Measurements from ENCODE around the gene LRBA.

DNA sequence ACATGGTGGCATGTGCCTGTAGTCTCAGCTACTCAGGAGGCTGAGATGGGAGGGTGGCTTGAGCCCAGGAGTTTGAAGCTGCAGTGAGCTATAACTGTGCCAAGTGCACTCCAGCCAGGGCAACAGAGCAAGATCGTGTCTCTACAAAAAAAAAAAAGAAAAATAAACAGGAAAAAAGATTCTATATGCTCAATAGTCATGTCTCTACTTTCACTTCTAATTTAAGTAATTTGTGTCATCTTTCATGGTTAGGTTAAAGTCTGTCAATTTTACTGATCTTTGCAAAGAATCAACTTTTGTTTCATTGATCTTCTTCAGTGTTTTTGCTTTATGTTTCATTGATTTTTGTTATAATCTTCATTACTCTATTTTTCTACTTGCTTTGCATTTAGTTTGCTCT lies 539.3 kb downstream of the LRBA start:
- TF ChIP-seq CHD2 (IDR thresholded peaks at IDR 0.05; ENCODE audit: low read depth, low read length), result no peak
- no peak for TF ChIP-seq SP1 (CRISPR knock-in tag; IDR thresholded peaks at IDR 0.05)
- TF ChIP-seq SAFB2 (IDR thresholded peaks at IDR 0.05; ENCODE audit: borderline replicate concordance, low read depth, low read length, severe bottlenecking), result no peak
- TF ChIP-seq MCM7 (IDR thresholded peaks at IDR 0.05), result no peak
- TF ChIP-seq RUNX1 (IDR thresholded peaks at IDR 0.05; ENCODE audit: low read depth), result no peak
- TF ChIP-seq SIN3A (IDR thresholded peaks at IDR 0.05; ENCODE audit: borderline replicate concordance in 2 of 2, control insufficient read depth in 1 of 2, low read depth in 2 of 2, low read length in 2 of 2), result no peak
- TF ChIP-seq NONO (IDR thresholded peaks at IDR 0.05; ENCODE audit: low read depth in 2 of 2, low read length in 1 of 2), result no peak
- TF ChIP-seq ZNF561 (CRISPR knock-in tag; conservative IDR thresholded peaks at IDR 0.05), result no peak

Data from K562 (cell line).